ENCODE measurements around the gene SIAE.

- TF ChIP-seq CTCF (IDR thresholded peaks at IDR 0.05 in 8 of 11, conservative IDR thresholded peaks at IDR 0.05 in 3 of 11) (no peak), POLR2A (IDR thresholded peaks at IDR 0.05) (no peak)
These were observed 11.4 kb downstream of the SIAE start for GRCh38 chr11:124662106-124662505.

Data from spleen (tissue), 7 donors.